ENCODE data around the gene CEBPZ.
"Not testable (repeated sequence)": the region's sequence is repeated elsewhere in the genome, so short reads cannot be mapped to it uniquely, and the experiment has no call there.

DNA sequence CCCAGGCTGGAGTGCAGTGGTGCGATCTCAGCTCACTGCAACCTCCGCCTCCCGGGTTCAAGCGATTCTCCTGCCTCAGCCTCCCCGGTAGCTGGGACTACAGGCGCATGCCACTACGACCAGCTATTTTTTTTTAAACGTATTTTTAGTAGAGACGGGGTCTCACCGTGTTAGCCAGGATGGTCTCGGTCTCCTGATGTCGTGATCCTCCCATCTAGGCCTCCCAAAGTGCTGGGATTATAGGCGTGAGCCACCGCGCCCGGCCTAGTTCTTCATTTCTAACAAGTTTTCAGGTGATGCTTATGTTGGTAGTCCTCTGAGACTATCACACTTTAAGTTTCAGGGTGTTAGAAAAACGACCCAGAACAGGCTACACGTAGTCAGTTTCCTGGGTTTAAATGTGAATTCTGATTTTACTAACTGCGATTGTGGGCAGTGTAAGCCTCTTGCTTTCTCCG is 35.5 kb downstream of the CEBPZ start:
- TF ChIP-seq CREM (IDR thresholded peaks at IDR 0.05; ENCODE audit: low read depth); POLR2AphosphoS5 (IDR thresholded peaks at IDR 0.05; ENCODE audit: low read length); RCOR1 (conservative IDR thresholded peaks at IDR 0.05; ENCODE audit: low read depth, low read length); GABPA (IDR thresholded peaks at IDR 0.05; ENCODE audit: low read depth); EP300 (IDR thresholded peaks at IDR 0.05; ENCODE audit: borderline replicate concordance in 1 of 2, control insufficient read depth in 1 of 2, low read depth in 2 of 2, low read length in 2 of 2); SP1 (IDR thresholded peaks at IDR 0.05; ENCODE audit: low read depth, low read length); DPF2 (IDR thresholded peaks at IDR 0.05); EZH2 (IDR thresholded peaks at IDR 0.05; ENCODE audit: borderline replicate concordance, control insufficient read depth, low read depth, low read length); CHD1 (IDR thresholded peaks at IDR 0.05; ENCODE audit: low read depth, low read length); POLR2A (IDR thresholded peaks at IDR 0.05; ENCODE audit: low read depth, low read length); ZBTB11 (CRISPR knock-in tag; IDR thresholded peaks at IDR 0.05); RB1 (IDR thresholded peaks at IDR 0.05; ENCODE audit: borderline replicate concordance): not testable (repeated sequence)
- TF ChIP-seq, protein P1, sequence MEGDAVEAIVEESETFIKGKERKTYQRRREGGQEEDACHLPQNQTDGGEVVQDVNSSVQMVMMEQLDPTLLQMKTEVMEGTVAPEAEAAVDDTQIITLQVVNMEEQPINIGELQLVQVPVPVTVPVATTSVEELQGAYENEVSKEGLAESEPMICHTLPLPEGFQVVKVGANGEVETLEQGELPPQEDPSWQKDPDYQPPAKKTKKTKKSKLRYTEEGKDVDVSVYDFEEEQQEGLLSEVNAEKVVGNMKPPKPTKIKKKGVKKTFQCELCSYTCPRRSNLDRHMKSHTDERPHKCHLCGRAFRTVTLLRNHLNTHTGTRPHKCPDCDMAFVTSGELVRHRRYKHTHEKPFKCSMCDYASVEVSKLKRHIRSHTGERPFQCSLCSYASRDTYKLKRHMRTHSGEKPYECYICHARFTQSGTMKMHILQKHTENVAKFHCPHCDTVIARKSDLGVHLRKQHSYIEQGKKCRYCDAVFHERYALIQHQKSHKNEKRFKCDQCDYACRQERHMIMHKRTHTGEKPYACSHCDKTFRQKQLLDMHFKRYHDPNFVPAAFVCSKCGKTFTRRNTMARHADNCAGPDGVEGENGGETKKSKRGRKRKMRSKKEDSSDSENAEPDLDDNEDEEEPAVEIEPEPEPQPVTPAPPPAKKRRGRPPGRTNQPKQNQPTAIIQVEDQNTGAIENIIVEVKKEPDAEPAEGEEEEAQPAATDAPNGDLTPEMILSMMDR (IDR thresholded peaks at IDR 0.05 in 2 of 3, conservative IDR thresholded peaks at IDR 0.05 in 1 of 3; ENCODE audit: control insufficient read depth in 2 of 3, extremely low read depth in 1 of 3, insufficient read depth in 1 of 3, low read depth in 3 of 3, low read length in 3 of 3), result not testable (repeated sequence)
